ENCODE measurements around the gene KIF3C. TPM values are rescaled to one million over a fixed set of nuclear protein-coding genes. Genes with fewer than 3 reads are reported as not detected.

Gene KIF3C
- total and polyA plus RNA-seq, 2 of the 8 experiments (the other 6 are each of a cell fraction or from before 2014, with no cell fraction given) = 13.4 to 58.1 TPM

- TF ChIP-seq CHD7 (IDR thresholded peaks at IDR 0.05; ENCODE audit: insufficient replicate concordance, low read length) = no peak
- no peak for TF ChIP-seq NRF1 (IDR thresholded peaks at IDR 0.05; ENCODE audit: low read depth, low read length)
- no peak for TF ChIP-seq POU5F1 (IDR thresholded peaks at IDR 0.05; ENCODE audit: low read depth, low read length)
- no peak for TF ChIP-seq TAF7 (optimal IDR thresholded peaks at IDR 0.05; ENCODE audit: borderline replicate concordance, low read depth, low read length)
- TF ChIP-seq CTCF (IDR thresholded peaks at IDR 0.05; ENCODE audit: control extremely low read depth in 1 of 3, insufficient read depth in 1 of 3, low read depth in 1 of 3, low read length in 3 of 3) = no peak
- TF ChIP-seq E2F6 (IDR thresholded peaks at IDR 0.05) = no peak
Measured at GRCh38 chr2:25982273-25982967, at the start of gene KIF3C (continued).

Measured in H1 (cell line).